ENCODE measurements around the gene SPSB1.

DNA sequence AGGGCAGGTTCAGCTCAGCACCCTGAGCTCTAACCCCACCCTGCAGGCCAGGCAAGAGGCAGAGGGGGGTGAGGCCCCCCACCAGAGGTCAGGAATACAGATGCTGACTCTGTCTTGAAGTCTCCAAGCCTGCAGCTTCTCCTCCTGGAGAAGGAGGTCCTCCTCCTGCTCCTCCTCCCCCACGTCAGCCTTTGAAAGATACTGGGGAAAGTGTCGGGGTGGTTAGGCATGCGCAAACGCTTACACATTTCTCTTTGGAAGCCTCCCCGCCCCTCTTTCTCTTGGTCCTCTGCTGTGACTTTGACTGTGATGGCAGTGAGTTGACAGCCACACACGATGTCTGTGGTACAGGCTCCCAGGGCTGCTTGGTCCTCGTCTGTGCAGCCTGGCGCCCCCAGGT, 65.3 kb downstream of the SPSB1 start:
- TF ChIP-seq REST (IDR thresholded peaks at IDR 0.05; ENCODE audit: low read depth, low read length) (no peak), CTCF (IDR thresholded peaks at IDR 0.05 in 2 of 3, conservative IDR thresholded peaks at IDR 0.05 in 1 of 3; ENCODE audit: control insufficient read depth in 2 of 3, extremely low read depth in 1 of 3, insufficient read depth in 1 of 3, low read depth in 3 of 3, low read length in 3 of 3) (no peak), MEF2B (IDR thresholded peaks at IDR 0.05; ENCODE audit: partially characterized antibody, poor library complexity, severe bottlenecking) (no peak), HDAC6 (IDR thresholded peaks at IDR 0.05; ENCODE audit: unreplicated experiment) (no peak), CBX5 (IDR thresholded peaks at IDR 0.05; ENCODE audit: low read depth) (no peak), YY1 (IDR thresholded peaks at IDR 0.05; ENCODE audit: low read depth, low read length) (no peak), SMC3 (IDR thresholded peaks at IDR 0.05; ENCODE audit: borderline replicate concordance, low read length) (no peak), RELA (IDR thresholded peaks at IDR 0.05; ENCODE audit: borderline replicate concordance, partially characterized antibody) (no peak), POLR2AphosphoS5 (IDR thresholded peaks at IDR 0.05; ENCODE audit: low read length) (no peak), EZH2 (IDR thresholded peaks at IDR 0.05; ENCODE audit: borderline replicate concordance, control insufficient read depth, low read depth, low read length) (no peak), TCF12 (IDR thresholded peaks at IDR 0.05; ENCODE audit: low read depth, low read length) (no peak)
- TF ChIP-seq, protein P1, sequence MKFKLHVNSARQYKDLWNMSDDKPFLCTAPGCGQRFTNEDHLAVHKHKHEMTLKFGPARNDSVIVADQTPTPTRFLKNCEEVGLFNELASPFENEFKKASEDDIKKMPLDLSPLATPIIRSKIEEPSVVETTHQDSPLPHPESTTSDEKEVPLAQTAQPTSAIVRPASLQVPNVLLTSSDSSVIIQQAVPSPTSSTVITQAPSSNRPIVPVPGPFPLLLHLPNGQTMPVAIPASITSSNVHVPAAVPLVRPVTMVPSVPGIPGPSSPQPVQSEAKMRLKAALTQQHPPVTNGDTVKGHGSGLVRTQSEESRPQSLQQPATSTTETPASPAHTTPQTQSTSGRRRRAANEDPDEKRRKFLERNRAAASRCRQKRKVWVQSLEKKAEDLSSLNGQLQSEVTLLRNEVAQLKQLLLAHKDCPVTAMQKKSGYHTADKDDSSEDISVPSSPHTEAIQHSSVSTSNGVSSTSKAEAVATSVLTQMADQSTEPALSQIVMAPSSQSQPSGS (IDR thresholded peaks at IDR 0.05; ENCODE audit: low read length), result no peak

Data from GM12878 (cell line).